Stimulated activated CD4-positive, alpha-beta T cell treated with anti-CD3 and anti-CD28 coated beads, TNF-alpha, amount 100 ng/mL, for 4 hours (primary cell): ENCODE measurements around the gene ZDHHC6.
"Not testable (repeated sequence)": the region's sequence is repeated elsewhere in the genome, so short reads cannot be mapped to it uniquely, and the experiment has no call there.

Experiments used
- DNase-seq, 3 experiments: peaks; one replicate each; pipeline ENCODE4 v3.0.0-alpha.2; 2020; ENCODE audit warnings: low read depth in 3 of 3

Gene ZDHHC6, protein sequence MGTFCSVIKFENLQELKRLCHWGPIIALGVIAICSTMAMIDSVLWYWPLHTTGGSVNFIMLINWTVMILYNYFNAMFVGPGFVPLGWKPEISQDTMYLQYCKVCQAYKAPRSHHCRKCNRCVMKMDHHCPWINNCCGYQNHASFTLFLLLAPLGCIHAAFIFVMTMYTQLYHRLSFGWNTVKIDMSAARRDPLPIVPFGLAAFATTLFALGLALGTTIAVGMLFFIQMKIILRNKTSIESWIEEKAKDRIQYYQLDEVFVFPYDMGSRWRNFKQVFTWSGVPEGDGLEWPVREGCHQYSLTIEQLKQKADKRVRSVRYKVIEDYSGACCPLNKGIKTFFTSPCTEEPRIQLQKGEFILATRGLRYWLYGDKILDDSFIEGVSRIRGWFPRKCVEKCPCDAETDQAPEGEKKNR

DNA sequence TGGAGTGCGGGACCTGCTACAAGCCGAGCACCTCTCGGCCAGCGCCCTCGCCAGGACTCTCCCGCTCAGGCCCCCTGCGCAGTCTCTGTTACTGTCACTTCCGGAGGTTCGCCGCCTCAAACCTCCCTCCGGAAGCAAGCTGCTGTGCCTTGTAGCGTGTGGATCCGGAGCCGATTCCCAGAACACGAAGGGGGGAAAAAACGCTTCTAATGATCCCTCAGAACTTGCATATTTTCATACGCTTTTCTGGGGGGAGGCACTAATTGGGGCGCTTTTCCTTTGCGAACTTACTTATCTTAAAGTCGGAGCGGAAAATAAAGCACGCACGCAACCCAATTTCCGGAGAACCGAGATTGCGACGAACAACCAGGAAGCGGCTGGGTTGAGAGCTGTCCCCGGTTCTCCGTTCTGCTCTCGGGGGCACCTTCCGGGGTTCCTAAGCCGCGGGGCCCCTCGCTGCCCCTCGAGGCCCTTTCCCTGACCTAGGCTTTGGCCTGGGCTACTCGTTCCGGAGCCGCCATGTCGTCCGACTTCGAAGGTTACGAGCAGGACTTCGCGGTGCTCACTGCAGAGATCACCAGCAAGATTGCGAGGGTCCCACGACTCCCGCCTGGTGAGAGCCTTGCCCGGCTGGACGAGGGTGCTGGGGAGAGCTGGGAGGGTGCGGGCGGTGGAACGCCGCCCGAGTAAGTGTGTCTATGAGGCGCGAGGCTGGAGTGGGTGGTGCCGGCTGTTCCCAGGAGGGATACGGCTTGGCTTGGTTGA is at the start of gene ZDHHC6, which contains the start of gene VTI1A:
Gene ZDHHC6 (minus strand): TSS at position 60 of the 765 bp plus-strand sequence. CDS start 1,478 bp downstream, outside the sequence.
Gene VTI1A (plus strand): TSS at position 361 of the 765 bp plus-strand sequence. CDS start 159 bp downstream, at position 520.
- peak; percentile 60 to 62 (median 61) for DNase-seq

DNA sequence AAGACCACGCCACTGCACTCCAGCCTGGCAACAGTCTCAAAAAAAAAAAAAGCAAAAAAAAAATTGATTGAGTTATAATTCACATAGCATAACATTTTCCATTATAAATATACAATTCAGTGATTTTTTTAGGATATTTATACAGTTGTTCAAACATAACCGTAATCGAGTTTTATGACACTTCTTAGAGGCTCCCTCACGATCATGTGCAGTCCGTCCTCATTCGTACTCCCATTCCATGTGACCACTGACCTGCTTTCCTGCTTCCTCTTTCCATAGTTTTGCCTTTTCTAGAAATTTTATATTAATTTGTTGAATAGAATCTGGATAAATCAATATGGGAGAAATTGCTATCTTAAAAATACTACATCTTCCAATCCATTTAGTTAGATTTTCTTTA is 46.0 kb upstream of the ZDHHC6 start:
- no peak for DNase-seq

DNA sequence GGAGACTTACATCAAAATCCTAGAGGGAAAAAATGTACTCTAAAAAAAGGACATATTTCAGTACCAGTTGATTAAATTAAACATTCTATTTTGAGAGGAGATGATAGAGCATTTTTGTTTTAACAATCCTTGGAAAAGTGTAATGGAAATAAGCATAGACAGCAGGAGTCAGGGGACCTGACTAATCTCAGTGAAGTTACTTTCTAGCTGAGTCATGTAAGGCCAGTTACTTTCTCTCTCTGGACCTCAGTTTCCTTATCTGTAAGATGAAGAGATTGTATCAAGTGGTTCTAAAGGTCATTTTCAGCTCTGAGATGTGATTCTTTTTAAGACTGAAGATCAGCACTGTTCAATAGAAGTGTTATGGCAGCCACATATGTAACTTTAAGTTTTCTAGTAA is 44.4 kb upstream of the ZDHHC6 start:
- DNase-seq: no peak

DNA sequence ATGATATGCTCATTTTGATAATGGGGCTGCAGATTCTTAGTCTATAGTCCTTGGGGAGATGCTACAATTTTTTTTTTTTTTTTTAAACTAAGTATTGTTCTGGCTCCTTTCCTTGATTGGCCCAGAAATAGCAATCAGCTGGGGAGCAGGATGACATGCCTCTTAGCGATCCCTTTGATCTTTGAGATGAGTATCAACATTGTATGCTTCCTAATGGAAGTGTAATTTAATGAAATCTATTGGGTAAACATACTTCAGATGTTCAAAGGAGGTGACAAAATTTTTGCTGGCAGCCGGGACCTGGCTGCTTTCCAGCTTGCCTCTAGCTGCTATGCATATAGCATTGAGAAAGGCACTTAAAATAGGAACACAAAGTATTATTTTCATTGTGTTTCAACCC is 43.8 kb upstream of the ZDHHC6 start:
- DNase-seq: no peak

DNA sequence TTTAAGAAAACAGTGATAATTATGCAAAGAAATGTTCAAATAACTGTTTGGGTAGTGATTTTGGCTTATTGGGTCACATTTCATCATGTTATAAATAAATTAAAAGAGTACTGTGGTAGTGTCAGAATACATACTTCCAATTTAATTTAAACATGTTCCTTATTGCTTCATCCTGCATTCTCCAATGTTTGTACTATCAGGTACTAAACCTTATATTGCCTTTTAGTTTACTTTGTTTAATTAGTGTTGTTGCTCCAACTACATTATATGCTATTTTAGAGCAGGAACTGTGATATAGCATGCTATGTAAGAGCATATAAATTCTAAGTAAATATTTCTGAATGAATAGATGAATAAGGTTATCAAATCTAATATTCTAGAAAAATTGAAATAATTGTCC is 41.2 kb upstream of the ZDHHC6 start:
- no peak for DNase-seq

DNA sequence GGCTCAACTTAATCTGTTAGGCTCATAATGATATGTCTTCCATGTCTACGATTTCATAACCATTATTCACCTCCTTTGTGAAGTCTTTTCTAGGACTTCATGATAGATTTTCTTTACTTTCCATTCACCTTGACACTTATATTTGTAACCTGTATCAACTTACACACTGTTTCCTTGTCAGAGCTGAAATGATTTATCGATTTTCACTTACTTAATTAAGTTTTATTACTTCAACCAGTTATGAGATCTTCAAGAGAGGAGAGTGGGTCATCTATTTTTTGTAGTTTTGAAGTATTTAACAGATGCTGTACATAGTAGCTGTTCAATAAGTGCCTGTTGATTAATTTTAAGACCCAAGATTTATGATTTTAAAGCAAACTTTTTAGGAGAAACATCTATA is 37.7 kb upstream of the ZDHHC6 start:
- no peak for DNase-seq

DNA sequence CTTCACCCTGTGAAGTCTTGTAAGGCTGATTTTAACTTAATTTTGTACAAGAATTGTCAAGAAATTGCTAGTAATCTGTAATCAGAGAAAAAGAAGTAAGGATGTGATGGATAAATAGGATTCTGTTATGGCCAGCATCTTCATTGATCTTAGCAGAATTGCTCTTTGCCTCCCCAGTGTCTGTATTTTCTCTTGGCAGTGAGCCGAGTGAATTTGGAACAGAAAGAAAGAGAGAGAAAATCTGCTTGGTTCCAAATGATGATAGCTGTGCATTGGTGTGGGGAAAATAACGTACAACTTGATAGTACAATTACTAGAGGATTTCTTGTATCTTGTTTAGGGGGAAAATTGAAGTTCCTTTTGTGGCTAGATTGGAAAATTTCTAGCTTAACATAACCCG is 34.9 kb upstream of the ZDHHC6 start:
- DNase-seq: no peak

DNA sequence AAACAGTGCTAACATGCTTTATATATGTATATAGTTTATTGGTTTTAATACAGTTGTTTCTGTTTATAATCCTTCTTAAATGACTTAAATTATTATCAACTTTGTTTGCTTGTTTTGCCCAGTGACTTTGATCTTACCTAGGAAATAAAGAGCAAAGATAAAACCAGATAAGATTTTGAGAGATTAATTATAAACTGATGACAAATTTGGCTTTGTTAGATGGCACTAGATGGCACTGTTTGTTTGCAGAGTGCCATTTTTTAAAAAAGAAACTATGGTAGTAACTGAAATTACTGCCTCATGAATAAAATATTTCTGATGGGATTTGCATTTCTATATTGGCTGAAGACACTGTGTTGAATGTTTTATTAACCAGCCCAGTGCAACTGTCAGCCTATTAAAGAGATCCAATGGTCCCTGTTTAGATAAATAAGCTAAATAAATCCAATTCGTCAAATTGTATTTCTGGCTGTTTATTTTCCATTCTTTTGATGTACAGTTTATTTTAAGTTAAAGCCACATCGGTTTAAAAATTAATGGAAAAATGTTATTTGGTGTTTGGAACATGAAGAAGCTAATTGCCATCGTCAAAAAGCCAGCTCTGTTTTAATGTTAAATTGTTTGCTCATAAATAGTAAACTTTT is 29.0 kb upstream of the ZDHHC6 start:
- DNase-seq: no peak

DNA sequence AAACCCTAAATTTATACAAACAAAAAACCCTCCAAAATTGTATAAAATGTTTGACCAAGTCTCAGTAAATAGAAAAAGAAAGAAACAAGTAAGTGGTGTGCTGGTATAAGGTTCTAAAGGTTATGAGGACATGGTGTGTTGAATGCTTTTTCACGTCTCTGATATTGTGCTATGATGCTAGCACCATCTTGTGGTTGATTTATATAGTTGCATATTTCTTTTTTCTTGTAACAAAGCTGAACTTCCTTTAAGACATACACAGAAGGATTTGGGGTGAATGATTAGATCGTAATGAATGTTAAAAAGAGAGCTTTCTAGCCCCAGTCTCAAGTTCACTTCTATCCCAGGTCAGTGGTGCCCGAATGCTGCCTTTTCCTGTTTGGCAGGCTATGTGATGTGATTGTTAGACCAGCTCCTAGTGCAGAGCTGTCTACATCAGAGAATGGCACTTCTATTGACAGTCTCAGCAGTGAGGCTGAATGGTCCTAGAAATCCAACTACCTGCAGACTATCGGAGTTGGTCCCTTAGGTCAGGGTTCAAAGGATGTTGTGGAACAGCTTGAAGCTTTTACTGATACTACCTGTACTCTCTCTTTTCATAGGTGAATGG is 25.3 kb upstream of the ZDHHC6 start:
- DNase-seq: no peak

DNA sequence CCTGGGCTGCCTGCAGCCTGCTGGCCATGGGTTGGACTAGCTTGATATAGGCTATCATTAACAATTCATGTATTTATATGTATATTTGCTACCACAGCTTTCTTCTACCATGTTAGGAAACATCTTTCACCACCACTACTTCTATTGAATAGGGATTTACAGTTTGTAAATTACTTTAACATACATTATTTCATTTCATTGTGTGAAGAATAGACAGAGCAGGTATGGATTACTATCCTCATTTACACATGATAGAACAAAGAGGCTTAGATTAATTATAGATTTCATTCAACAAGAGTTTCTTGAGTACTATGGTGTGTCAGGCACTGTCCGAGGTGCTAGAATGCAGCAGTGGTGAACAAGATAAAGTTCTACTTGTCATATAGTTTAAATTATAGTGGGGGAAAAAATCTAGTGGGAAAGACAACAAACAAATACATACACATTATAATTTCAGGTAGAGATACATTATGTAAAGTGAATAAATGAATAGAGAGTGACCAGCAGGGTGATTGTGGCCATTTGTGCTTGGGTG is 20.9 kb upstream of the ZDHHC6 start:
- no peak for DNase-seq

DNA sequence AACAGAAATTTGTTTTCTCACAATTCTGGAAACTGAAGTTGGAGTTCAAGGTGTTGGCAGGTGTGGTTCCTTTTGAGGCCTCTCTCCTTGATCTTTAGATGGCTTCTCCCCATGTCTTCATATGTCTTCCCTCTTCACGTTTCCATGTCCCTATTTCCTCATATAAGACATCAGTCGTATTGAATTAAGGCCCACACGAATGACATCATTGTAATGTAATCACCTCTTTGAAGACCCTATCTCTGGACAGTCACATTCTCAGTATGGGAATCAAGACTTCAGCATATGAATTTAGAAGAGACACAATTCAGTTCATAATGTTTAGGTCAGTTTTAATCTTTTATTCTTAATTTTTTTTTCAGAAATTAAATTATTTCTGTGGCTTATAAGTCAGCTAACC is 20.1 kb upstream of the ZDHHC6 start:
- no peak for DNase-seq

DNA sequence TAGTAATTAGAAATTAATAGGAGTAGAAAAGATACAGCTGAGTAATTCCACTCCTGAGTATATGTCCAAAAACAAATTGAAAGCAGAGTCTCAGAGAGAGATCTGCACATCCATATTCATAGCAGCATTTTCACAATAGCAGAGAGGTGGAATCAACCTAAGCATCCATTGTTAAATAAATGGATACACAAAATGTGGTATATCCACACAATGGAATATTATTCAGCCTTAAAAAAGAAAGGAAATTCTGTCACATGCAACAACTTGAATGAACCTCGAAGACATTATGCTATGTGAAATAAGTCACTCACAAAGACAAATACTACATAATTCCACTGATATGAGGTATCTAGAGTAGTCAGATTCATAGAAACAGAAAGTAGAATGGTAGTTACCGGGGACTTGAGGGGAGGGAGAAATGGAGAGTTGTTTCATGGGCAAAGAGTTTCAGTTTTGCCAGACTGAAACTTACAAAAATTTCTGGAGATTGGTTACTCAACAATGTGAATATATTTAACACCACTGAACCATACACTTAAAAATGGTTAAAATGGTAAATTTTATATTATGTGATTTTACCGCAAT is 18.7 kb upstream of the ZDHHC6 start:
- no peak for DNase-seq

DNA sequence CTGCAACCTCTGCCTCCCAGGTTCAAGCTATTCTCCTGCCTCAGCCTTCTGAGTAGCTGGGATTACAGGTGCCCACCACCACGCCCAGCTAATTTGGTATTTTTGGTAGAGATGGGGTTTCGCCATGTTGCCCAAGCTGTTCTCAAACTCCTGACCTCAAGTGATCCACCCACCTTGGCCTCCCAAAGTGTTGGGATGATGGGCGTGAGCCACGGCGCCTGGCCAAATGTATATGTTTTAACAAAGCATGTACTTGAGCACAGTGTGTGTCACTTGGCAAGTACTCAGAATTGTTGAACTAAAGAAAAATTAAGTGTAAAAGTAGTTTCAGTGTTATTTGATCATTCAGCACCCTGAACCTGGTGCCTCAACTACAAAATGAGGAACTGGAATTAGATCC is 17.4 kb upstream of the ZDHHC6 start:
- not testable (repeated sequence) for DNase-seq

DNA sequence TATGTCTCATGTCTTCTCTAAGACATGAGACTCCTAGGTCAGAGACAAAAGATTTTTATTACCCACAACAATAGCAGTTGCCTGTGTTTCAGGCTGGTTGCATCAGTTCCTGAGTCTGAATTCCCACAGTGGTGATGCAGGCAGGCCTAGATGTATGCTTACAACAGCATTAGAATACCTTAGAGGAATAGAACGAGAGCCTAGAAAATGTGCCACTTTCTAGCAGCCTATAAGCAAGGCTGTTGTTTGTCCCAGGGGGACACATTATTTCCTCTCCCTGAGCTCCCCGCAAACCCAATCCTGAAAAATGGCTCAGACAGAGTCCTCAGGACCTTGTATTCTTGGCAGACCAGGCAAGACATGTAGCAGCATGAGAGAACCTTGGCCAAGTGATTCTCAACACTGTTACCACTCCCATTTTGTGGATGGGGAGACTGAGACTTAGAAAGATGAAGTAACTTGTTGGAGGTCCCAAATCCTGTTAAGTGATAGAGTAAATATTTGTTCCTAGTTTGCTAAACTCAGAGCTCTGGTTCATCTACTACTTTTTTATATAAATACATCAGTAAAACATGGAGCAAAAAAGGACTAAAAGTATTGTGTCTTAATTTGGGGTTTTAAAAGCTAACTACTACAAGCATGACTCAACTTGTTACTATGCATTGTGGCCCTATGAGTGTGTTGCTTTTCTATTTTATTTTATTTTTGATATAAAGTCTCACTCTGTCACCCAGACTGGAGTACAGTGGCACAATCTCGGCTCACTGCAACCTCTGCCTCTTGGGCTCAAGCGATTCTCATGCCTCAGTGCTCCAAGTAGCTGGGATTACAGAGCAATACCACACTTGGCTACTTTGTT is 14.5 kb upstream of the ZDHHC6 start:
- no peak for DNase-seq

DNA sequence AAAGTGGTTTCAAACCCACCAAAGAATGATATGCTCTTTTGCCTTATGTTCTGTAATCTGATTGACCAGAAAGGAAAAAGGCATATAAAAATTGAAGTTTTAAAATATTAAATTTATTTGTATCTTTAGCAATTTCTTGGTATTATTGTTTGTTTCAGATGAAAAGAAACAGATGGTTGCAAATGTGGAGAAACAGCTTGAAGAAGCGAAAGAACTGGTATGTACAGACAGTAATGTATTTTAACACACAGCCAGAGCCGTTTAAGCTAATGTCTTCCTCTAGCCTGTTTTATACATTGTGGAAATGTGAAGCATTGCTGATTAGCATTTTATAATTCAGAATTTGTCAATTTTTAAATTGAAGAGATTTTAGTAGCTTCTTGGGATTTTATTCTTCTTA is 13.7 kb upstream of the ZDHHC6 start:
- no peak for DNase-seq

DNA sequence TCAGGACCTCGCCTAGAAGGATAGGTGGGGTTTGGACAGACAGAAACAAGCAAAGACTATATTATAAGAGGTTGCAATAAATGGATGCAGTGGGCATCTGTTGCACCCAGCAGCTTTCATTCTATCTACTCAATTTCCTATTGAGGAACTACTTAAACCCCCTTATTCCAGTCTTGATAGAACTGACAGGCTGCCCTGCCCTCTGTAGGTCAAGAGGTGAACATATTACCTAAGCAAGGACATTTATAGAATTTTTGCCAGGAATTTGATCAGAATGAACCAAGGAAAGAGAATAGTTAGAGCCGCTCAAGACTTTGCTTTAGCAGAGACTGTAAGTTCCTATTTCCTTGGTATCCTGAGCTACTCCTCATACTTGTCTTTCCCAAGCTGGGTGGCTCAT is 9.8 kb upstream of the ZDHHC6 start:
- no peak for DNase-seq

DNA sequence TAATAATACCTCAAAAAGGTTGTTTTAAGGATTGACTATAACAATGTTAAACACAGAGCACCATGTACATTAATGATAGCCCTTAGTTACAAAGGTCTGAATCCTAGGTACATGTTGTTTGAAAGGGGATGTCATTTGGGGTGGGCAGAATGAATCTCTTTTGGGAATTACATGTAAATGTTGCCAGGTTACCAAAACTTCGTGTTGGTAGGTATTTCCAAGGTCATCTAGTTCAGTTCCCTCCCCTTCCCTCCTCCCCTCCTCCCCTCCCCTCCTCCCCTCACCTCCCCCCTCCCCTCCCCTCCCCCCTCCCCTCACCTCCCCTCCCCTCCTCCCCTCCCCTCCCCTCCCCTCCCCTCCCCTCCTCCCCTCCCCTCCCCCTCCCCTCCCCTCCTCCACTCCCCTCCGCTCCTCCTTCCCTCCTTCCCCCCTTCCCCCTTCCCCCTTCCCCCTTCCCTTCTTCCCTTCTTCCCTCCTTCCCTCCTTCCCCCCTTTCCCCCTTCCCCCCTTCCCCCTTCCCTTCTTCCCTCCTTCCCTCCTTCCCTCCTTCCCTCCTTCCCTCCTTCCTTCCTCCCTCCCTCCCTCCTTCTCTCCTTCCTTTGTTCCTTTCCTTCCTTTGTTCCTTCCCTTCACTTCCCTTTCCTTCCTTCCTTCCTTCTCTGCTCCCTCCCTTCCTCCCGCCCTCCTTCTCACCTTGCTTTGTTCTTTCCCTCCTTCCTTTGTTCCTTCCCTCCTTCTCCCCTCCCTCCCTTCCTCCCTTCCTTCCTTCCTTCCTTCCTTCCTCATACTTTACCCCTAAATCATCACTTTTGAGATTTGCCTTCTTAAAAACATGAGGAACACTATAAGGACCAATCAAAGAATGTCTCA is 8.4 kb upstream of the ZDHHC6 start:
- DNase-seq: no peak

DNA sequence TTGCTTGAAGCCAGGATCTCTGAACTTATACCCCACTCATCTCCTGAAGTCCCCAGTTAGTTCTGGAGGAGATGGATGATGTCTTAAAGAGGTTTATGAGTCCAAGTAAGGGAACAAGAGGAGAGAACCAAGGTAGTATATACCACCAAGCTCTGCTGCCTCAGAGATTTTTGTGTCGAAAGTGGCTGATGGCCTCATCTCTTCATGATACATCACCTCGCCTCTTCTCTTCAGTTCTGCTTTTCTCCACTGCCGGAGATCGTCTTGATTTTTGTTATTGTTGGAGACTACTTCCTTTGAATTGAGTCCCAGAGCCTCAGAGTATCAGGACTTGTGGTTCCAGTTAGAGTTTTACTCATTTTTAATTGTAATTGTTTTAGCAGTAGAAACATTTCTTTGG is 2.2 kb upstream of the ZDHHC6 start:
- no peak for DNase-seq

DNA sequence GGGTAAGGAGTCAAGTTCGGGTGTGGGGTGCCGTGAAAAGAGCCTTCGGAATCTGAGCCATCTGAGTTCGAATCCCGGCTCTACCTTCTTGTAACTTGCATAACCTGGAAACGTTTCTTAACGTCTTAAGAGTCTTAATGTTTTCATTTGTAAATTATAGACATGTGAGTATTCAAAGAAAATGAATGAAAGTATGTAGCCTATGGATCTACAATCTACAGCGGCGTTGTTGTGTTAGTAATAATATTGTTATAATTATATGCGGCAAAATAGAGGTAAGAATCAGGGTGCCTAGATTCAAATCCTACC is 860 bp upstream of the ZDHHC6 start:
- no peak for DNase-seq
